GM23248 (cell line): ENCODE measurements around the gene WWOX.

ENCODE experiments used
- EZH2 ChIP-seq: fragments of 200-600 bp; sonication (generic); IDR thresholded peaks from 2 replicates; pipeline ENCODE4 v1.6.1; 2018; ENCODE audit warnings: antibody characterized with exemption, mild to moderate bottlenecking; ENCODE audit not compliant: insufficient read depth, poor library complexity, severe bottlenecking
- EZH2phosphoT487 ChIP-seq: fragments of 200-600 bp; sonication (generic); IDR thresholded peaks from 2 replicates; pipeline ENCODE4 v1.6.1; 2018; ENCODE audit warnings: antibody characterized with exemption, moderate library complexity, mild to moderate bottlenecking, low read depth; ENCODE audit not compliant: insufficient read depth

DNA sequence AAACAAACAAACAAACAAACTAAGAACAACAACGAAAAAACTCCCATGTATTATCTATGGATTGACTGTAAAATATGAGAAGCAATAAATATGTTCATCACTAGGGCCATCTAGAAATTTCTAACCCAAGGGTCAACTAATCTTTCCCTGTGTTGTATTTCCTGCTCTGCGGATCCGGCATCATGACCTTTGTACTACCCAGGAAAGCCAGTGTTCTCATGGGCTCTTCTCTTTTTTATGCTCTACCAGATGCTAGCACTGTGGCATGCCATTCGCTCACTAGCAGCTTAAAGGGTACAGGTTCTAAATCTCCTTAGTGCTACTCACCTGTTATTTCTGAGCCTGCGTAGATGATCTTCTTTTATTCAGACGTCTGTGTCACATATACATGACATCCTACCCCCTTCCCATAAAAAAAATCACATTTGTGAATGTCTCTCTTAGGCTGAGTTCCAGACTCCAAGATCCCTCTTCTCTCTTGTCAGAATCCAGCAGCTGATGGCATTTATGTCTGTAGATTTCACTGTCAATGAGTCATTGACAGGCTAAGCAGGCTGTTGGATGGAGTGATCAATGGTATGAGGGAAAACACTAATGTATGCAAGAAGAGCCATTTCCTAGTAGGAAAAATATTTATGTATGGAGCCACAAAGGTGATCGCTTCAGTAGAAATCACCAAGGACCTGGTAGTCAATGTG is 100.0 kb downstream of the WWOX start:
- TF ChIP-seq EZH2phosphoT487 (no peak), EZH2 (no peak)
